Neural cell (in vitro differentiated cells): ENCODE data around the gene POLR2L.

Source experiments
- MXI1 ChIP-seq: fragments of 450-650 bp; conservative IDR thresholded peaks from 2 replicates; pipeline ENCODE4 v1.6.1; 2014; ENCODE audit warnings: antibody characterized with exemption, mild to moderate bottlenecking; ENCODE audit not compliant: poor library complexity, severe bottlenecking
- POLR2AphosphoS5 ChIP-seq: IDR thresholded peaks from 2 replicates; pipeline ENCODE4 v1.6.1; 2012
- TF ChIP-seq, protein P1 (sequence below): fragments of 450-650 bp; IDR thresholded peaks from 2 replicates; pipeline ENCODE4 v1.5.1; 2014; ENCODE audit warnings: antibody characterized with exemption, mild to moderate bottlenecking, moderate library complexity; ENCODE audit not compliant: poor library complexity, severe bottlenecking

DNA sequence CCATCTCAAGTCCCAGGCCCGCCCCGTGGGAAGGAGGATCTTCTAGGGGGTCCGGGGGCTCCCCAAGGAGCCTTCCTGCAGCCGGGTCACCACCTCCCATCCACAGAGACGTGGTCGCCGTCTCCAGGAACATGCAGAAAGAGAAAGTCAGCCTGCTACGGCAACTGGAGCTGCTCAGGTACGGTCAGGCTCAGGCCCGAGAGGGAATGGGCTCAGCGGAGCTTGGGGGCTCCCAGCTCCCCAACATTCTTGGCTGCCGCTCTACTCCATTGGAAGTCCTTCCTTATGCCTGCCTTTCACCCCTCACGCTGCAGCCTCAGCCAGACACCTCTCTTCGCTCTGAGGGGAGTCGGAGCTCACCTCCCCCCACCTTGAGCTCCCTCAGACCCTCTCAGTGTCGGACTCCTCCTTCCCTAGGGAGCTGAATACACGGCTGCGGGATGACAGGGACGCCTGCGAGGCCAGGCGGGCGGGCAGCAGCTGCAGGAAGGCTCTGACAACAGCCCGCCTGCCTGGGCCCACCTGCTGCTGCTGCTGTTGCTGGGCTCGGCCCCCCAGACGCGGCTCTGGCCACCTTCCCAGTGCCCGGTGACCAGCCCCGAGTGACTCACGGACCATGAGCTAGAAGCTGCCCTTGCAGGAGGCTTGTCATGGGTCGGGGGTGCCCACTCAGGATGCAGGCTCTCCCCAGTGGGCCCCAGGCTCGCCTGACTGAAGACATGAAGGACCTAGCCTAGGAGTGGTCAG, 11.0 kb downstream of the POLR2L start:
- TF ChIP-seq POLR2AphosphoS5 (no peak), MXI1 (no peak)
- TF ChIP-seq, protein P1, sequence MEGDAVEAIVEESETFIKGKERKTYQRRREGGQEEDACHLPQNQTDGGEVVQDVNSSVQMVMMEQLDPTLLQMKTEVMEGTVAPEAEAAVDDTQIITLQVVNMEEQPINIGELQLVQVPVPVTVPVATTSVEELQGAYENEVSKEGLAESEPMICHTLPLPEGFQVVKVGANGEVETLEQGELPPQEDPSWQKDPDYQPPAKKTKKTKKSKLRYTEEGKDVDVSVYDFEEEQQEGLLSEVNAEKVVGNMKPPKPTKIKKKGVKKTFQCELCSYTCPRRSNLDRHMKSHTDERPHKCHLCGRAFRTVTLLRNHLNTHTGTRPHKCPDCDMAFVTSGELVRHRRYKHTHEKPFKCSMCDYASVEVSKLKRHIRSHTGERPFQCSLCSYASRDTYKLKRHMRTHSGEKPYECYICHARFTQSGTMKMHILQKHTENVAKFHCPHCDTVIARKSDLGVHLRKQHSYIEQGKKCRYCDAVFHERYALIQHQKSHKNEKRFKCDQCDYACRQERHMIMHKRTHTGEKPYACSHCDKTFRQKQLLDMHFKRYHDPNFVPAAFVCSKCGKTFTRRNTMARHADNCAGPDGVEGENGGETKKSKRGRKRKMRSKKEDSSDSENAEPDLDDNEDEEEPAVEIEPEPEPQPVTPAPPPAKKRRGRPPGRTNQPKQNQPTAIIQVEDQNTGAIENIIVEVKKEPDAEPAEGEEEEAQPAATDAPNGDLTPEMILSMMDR, result no peak
